Stimulated activated CD4-positive, alpha-beta T cell treated with anti-CD3 and anti-CD28 coated beads, Interleukin-15, amount 100 ng/mL, for 24 hours (primary cell): ENCODE data around the gene NIPAL4.
"Not testable (repeated sequence)": the region's sequence is repeated elsewhere in the genome, so short reads cannot be mapped to it uniquely, and the experiment has no call there.

Experiments used
- DNase-seq: peaks from one replicate; pipeline ENCODE4 v3.0.0-alpha.2; 2020

NIPAL4 gene

DNA sequence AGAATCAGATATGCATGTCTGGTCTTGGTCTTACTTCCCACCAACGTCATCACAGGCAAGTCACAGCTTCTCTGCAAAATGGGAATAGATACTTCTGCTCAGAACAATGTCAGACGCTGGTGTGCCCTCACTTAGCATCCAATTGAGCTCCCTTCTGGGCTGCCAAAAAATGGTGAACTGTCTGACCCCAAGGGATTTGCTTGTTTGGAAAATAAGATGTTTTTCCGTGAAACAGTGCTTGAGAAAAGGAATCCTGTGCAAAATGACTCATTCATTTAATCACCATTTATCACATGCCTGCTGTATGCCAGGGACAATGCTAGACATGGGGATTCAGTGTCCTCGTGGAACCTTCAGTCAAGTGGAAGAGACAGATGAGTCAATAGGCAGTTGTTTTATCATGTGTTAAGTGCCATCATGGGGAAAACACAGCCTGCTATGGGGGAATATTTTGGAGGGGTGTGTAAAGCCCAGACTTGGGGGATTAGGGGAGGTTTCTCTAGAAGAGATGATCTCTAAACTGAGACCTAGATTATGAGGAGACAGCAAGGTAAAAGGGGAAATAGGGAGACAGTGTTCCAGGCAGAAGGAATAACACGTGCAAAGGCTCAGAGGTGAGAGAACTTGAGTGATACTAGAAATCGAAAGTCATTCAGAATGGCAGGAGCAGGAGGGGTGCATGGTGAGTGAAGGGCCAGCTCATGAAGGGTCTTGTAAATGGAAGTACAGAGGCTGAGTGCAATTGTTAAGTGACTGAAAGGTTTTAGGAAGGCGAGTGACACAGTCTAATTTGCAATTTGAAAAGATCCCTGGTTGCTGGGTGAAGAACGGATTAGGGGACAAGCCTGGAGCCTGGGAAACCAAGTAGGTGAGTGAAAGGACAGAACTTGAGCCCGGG, 3.9 kb downstream of the NIPAL4 start:
- no peak for DNase-seq

DNA sequence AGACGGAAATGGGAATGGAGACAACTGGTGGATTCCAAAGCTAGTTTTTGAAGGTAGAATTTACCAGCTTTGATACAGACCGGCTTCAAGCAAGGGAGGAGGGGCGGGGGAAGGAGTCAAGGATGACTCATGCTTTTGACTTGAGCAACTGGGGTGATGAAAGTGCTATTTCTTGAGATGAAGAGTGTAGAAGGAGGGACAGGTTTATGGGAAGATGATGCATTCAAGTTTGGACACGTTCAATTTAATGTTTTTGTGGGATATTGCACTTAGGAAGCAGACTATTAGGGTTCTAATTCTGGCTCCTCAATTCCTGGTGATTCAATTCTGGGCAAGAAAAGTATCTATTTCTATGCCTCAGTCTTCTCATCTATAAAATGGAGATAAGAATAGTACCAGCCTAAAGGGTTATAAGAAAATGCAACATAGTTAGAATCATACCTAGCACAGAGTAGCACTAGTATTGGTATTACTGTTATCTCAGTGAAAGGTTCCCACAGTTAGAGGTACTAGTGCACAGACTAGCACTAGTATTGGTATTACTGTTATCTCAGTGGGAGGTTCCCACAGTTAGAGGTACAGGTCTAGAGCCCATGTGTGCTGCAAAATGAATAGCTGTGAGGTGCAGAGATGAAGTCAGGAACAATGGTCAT, 4.6 kb downstream of the NIPAL4 start:
- DNase-seq, result peak; percentile 81

DNA sequence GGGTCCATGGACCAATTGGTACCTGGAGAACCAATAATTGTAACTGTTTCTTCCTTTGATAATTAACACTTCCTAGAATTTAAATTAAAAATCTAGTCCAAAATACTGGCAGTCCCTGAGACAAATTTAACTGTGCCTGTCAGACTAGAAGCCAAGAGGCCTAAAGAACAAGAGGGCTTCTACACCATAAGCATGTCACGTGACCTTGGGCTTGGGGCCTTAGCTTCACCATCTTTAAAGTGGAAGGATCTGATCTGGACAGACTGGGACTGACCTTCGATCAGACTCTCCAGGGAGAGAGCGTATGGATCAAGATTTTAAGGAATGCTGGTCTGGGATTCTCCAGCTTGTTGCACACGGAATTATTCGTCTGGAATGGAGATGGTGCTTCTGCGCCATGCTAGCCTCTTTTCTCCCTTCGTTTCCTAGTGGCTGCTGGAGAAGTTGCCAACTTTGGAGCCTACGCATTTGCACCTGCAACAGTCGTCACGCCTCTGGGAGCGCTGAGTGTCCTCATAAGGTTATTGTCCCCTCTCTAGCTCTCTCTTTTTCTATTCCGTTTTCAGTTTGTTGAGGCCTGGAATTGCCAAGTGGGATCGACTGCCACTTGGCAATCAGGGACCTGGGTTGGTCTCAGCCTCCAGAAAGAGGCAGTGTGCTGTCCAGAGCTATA, 8.4 kb downstream of the NIPAL4 start:
- no peak for DNase-seq

DNA sequence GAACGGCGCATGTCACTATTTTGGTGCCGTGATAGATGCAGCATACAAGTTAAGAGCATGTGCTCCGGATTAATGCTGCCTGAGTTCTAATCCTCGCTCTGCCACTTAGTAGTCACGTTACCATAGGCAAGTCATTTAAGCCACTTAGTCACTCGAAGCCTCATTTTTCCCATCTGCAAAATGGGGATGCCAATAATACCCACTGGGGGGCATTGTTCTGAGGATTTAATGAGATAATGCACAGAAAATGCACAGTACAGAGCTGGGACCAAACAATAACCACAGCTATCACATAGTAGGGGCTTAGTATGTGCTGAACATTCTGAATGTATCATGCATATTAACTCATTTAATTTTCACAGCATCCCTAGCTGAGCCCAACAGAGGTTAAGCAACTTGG, 9.1 kb downstream of the NIPAL4 start:
- no peak for DNase-seq

DNA sequence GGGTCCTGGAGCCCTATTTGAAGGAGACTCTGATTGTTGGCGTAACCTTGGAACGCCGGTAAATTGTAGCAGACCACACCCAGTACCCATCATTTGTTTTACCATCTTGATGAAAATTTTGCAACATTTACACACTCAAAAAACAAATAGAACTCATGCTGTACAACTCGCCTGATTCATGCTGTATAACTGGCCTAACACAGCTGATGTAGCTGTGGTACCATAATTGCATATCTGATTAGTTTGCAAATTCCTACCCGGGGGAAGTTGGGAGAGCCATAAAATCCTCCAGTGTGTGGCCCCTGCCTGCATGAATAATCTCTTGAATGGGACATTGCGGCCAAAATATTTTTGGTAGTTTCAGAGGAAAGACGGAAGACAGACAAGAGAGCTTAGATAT, 9.7 kb downstream of the NIPAL4 start:
- DNase-seq, result no peak

DNA sequence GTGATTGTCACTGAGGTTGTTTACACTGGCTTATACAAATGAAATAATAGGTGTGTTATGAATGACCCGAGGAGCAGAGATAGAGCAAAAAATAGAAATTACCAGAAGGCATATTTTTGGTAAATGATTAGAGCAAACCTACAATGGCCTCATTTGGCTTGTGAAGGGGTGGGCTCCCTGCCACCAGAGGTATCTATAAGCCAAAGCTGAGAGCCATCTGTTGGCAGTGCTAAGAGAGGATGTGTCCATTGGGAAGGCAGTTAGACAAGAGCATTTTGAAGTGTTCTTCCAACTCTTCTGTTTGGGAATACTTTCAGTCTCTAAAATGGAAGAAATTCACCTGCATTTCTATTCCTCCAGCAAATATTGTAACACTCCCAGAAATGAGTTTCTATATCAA, 10.6 kb downstream of the NIPAL4 start:
- no peak for DNase-seq

DNA sequence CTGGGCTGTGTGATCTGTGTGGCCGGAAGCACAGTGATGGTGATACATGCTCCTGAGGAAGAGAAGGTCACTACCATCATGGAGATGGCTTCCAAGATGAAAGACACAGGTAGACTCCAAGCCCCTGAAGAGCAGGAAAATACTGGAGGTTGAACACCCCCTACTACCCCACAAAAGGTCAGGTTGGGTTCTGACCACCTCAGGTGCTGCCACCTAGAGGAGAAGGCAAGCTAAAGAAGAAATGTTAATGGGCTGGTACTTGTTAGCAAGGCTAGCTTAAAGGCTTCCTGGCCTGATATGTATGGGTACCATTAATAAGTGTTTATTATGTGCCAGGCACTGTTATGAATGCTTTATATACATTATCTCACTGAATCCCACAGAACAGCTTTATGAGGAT, 11.7 kb downstream of the NIPAL4 start:
- peak; percentile 35 for DNase-seq

DNA sequence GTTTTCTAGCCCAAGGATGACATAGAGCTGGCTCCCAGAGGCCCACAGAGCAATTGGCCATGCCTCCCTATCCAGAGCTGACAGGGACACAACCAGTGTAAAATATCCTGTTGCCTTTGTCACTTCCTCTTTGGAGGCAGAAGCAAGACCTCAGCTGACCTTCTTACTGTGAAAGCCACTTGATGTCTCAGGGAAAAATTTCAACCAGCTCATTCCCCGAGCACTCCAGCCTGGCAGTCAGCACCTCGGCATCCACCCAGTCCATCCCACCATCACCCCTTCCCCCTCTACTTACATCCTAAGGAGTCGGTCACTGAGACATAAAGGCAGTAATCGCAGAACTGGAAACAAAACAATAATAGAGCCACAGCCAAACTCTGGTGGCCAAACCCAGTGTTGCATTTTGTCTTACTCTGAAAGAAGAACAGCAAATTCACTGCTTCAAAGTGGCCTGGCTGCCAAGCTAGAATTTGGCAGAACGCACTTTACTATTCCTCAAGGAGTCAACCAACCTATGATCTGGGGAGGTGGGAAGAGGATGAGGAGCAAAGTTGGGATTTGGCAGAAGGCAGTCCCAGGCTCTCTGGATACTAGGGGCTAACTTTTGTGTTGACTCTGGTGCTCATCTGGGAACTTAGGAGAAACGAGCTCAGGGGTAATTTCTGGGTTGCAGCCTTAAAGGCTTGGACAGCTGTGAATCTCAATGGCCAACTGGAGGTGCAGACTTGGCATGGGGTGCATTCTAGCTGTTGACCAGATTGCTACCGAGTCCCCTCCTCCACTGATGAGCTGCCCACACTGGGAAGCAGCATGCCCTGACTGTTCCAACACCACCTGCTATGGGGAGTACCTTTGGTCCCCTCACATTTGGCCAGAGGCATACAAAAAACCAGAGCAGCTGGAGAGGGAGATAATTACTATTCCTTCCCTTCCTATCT, 13.6 kb downstream of the NIPAL4 start:
- DNase-seq, result no peak

DNA sequence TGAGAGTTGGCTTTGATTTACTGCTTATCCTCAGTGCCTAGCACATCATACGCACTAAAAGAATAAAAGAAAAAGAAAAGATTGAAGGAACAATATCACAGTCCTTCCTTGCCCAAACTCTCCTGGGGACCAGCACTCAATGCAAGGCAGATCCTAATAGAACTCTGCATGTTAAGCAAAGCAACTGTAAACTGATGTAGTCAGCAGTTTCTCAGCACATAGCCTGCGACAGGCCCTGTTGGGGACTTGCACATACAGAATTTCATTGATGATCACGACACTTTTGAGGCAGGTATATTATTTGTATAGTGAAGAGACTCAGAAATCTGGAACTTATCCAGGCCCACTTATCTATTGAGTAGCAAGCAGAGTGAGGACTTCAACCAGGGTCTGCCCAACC, 15.4 kb downstream of the NIPAL4 start:
- DNase-seq, result no peak

DNA sequence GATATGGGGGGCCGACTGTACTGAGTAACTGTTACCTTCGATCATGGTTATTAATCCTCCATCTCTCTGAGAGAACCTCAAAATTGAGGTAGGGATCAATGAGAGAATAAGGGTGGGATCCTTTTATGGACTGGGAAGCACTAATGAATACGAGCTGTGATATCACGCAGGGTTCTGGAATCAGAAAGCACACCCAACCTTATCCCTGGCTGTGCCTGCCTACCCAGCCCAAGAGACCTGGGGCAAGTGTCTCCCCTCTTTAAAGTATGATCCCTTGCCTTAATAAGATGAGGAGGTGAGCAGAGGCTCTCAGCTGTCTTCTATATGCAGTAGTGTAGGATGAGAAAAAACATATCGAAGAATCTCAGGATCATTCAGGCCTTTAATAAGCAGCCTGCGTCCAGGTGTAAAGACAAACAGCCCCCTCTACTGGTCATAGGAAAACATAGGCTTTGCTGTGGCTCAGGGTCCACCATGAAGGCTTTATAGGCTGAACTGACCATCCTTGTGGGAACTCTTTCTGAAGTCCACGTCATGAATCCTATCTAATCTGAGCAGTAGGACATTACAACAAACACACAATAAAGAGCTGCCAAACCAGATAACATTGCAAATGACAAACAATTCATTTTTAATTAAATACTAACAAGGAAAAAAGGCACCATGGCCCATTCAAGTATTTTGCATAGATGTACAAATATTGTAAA, 16.8 kb downstream of the NIPAL4 start:
- peak; percentile 22 for DNase-seq

DNA sequence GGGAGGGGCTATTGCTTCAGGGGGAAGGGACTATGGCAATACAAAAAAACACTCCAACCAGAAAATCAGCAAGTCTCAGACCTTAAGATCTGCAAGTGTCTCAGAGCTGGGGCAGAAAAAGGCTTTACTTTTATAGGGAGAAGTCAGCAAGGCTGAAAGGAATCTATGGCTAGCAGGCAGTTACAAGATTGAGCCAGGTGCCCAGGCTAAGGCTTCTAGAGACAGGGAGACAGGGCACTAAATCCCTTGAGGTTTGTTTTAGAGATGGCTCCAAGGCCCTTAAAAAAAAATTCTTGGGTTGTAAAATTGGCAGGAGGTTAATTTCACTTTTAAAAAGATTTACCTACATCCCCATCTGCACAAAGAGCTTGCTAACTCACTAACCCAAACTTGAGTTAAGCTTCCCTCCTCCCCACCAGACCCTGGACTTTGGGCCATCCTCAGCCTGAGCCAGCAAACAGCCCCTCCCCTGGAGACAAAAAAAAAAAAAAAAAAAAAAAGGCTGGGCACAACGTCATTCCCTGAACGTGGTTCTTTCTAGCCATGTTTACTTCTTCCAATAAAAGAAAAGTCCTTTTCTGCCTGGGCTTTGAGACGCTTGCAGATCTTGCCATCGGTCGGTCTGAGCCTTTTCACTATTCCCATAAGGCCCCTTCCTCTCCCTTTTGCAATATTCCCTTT, 17.9 kb downstream of the NIPAL4 start:
- DNase-seq, result no peak

DNA sequence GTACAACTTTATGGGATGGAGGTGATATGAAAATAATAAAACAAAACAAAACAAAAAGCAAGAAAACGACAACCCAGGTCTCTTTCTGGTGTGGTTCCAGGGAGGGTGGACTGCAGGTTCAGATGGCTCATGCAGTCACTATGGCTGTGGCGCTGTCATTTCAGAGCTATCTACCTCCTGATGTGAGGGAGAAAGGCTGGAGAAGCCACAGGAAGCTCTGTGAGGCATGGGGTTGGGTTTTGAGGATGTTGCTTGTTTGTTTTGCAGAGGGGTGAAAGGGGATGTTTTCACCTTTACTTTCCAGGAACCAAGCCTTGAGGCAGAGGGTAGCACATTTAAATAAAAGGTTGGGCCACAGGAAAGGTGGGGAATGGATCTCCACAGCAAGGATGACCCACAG, 18.7 kb downstream of the NIPAL4 start:
- DNase-seq, result no peak

DNA sequence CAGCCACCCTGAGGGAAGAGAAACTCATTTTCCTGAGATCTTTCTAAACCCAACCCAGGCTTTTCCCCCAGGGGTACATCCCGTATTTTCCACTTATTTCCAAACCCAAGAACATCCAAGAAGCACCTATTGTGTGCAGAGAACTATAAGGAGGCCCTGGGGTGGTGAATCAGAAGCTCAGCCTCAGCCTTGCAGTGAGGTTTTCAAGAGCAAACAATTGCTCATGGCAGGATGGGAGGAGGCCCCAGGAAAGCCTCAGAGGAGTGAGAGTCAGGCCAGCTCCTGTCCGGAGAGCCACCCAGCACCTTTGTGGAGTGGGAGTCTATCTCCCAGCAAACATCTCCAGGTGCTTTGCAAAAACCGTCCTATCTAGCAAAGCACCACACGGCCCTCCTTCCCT, 19.2 kb downstream of the NIPAL4 start:
- no peak for DNase-seq

DNA sequence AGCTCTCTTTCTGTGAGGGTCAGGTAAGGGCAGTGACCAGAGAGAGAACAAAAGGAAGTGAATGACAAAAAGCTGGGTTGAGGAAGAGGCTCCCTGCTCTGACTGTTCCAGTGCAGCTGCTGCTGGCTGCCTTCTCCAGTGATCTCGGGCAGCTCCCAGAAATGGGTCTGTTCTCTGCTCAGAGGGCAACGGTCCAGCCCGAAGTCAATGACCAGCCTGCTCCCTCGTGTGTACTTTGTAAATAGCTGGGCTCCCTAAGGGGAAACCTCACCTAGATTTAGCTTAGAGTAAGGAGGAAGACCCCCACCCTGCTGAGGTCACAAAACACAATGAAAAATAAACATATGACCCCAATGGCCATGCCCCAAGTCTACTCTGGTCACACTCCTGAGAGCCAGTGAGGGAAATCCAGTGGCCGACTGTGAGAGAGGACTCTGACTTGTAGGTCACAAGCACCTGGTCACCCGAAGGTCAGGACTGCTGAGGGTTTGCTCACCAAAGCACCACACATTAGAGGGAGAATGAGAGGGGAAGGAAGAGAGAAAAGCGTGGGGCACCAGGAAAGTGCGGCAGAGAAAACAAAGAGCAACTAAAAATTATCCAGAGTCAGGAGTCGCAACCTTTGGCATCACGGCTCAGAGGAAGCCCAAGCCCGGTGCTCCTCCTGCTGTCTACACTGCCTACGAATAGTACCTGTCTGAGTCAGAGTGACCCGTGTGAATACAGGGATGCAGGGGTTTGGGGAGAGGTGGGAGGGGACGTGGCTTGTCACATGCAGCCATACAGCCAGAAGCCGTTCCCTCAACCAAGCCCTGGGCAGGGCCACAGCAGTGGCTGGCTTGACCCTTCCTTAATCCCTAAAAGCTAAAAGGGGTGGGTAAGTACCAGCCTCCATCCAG, 19.8 kb downstream of the NIPAL4 start:
- no peak for DNase-seq

DNA sequence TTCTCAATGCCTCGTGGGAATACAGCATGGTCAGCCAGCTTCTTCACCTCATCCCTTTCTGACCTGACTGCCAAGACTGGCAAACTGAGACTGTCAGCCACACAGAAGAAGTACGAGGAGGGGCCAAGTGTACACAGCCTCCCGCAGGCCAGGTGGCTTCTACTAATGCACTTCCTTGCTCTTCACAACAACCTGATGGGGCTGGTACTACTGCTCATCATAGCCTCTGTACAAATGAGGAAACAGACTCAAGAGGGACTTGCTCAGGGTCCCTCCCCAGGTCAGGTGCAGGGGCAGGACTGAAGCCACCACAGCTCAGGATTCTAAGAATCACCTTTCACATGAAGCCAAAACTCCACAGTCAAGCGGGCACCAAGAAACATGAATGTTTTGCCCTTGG, 21.3 kb downstream of the NIPAL4 start:
- no peak for DNase-seq

DNA sequence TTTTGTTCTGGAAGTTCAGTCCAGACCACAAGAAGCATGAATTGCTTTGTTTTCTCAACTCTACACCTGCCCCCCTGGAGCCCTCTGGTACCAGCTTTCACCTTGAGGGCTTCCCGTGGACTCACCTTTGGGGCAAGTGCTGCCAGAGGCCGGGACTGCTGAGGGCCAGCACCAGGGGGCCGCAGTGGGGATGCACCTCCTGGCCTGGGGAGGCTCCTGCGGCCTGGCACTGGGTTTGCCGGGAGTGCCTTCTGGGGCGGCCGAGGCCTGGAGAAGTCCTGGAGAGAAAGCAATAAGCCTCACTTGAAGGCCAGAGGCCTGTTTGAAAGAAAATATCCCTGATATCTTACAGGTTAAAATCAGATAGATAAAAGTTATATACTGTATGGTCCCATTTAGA, 21.7 kb downstream of the NIPAL4 start:
- no peak for DNase-seq

DNA sequence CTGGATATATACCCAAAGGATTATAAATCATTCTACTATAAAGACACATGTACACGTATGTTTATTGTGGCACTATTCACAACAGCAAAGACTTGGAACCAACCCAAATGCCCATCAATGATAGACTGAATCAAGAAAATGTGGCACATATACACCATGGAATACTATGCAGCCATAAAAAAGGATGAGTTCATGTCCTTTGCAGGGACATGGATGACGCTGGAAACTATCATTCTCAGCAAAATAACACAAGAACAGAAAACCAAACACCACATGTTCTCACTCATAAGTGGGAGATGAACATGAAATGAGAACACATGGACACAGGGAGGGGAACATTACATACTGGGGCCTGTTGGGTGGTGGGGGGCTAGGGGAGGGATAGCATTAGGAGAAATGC, 22.7 kb downstream of the NIPAL4 start:
- DNase-seq, result not testable (repeated sequence)

DNA sequence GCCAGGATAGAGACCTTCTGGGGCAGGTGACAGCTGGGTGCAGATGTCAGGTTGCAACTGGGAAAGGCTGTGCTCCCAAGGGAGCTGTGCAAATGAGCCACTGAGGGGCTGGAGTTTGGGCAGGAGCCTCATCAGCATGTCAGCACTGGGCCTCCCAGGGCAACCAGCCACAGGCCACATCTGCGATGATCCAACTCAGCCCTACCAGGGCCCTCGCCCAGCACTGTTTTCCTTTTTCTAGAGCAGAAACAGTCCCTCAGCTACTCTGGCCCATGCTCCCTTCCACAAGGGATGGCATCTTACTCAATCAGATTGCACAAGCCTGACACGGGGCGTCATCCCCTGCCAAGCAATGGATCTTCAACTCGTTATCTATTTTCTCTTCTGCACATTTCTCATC, 24.8 kb downstream of the NIPAL4 start:
- DNase-seq, result no peak

DNA sequence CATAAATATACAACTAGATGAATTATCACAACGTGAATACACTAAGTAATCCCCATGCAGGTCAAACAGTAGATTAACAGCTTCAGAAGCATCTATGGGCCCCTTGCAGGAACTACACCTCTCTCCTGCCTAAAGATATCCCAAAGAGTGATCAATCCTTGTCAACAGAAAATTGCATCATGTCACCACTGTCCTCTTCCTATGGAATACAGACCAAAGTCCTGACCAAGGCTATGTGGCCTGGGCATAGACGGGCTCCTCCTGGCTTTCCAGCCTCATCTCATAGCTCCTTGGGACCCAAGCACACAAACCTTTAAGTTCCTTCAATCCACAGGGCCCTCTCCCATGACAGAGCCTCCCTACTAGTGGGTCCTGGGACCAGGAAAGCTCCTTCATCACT, 25.3 kb downstream of the NIPAL4 start:
- DNase-seq, result no peak

DNA sequence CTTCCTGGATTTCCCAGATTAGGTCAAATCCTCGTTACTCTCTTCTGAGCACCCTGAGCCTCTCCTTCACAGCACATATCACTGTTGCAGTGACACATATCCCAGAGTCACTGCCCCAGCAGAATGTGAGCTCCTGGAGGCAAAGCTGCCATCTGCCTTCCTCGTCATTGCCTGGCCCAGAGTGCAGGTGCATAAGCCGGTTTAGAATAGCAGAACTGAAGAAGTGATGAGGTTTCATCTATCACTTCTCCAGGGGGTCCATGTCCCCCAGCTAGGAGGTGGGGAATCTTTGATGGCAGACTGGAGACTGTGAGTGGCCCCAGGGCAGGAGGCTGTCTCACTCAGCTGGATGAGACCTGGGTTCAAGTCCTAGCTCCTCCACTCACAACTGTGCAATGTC, 25.8 kb downstream of the NIPAL4 start:
- DNase-seq, result no peak
